ENCODE results near the gene RGS14.

RGS14 gene

GRCh38 chr5:177314376-177315342 lies 43.1 kb upstream of the RGS14 start:
- H3K4me3 ChIP-seq (ENCODE audit: insufficient read depth, low read length, poor library complexity, severe bottlenecking): no peak overlapping the region
- no peak overlapping the region for H3K27ac ChIP-seq (ENCODE audit: low read depth, low read length)
- H3K9me2 ChIP-seq (replicated peaks; ENCODE audit: insufficient read depth, low read length): no peaks in the 10 kb centered on the region
- H3K4me2 ChIP-seq (ENCODE audit: low read depth, low read length, poor library complexity, severe bottlenecking): no peak overlapping the region
- H2AFZ ChIP-seq (ENCODE audit: low read depth, low read length, severe bottlenecking): no peak overlapping the region
- peaks cover 6% of the 10 kb centered on the region; the same call in 1 of the 2 replicates for H4K20me1 ChIP-seq (ENCODE audit: low read depth, low read length)
- no peaks in the 10 kb centered on the region for H3K79me2 ChIP-seq (ENCODE audit: insufficient read depth, low read length)
- H3K27me3 ChIP-seq (ENCODE audit: low read length): no peaks in the 10 kb centered on the region
- H3K9ac ChIP-seq (ENCODE audit: low read length): no peak overlapping the region
- H3F3A ChIP-seq (ENCODE audit: insufficient read depth): peaks cover 22% of the 10 kb centered on the region
- no peaks in the 10 kb centered on the region for H3K36me3 ChIP-seq (ENCODE audit: low read length)
- H3K9me3 ChIP-seq (ENCODE audit: insufficient read depth, low read length): peaks cover 6% of the 10 kb centered on the region; the same call in 1 of the 2 replicates
- TF ChIP-seq CTCF (IDR thresholded peaks at IDR 0.05; ENCODE audit: insufficient read depth, low read length, poor library complexity, severe bottlenecking): no peak
- TF ChIP-seq EZH2phosphoT487 (conservative IDR thresholded peaks at IDR 0.05; ENCODE audit: low read length): no peak

GRCh38 chr5:177315411-177315810 lies 42.3 kb upstream of the RGS14 start:
- H4K20me1 ChIP-seq (ENCODE audit: low read depth, low read length): 0 out of 2 replicates have a peak, but pooled peaks cover 2% of the 10 kb centered on the region
- TF ChIP-seq EZH2phosphoT487 (conservative IDR thresholded peaks at IDR 0.05; ENCODE audit: low read length) (no peak), CTCF (IDR thresholded peaks at IDR 0.05; ENCODE audit: insufficient read depth, low read length, poor library complexity, severe bottlenecking) (no peak)

GRCh38 chr5:177316005-177316404 lies 41.7 kb upstream of the RGS14 start:
- H3K36me3 ChIP-seq (ENCODE audit: low read length): no peaks in the 10 kb centered on the region
- H3K9me2 ChIP-seq (replicated peaks; ENCODE audit: insufficient read depth, low read length): no peaks in the 10 kb centered on the region
- H4K20me1 ChIP-seq (ENCODE audit: low read depth, low read length): no peaks in the 10 kb centered on the region
- H3K9me3 ChIP-seq (ENCODE audit: insufficient read depth, low read length): peaks cover 7% of the 10 kb centered on the region; the same call in 1 of the 2 replicates
- no peak overlapping the region for H3K9ac ChIP-seq (ENCODE audit: low read length)
- no peaks in the 10 kb centered on the region for H3K27me3 ChIP-seq (ENCODE audit: low read length)
- H3K27ac ChIP-seq (ENCODE audit: low read depth, low read length): no peak overlapping the region
- no peak overlapping the region for H3K4me2 ChIP-seq (ENCODE audit: low read depth, low read length, poor library complexity, severe bottlenecking)
- no peaks in the 10 kb centered on the region for H3K79me2 ChIP-seq (ENCODE audit: insufficient read depth, low read length)
- peaks cover 9% of the 10 kb centered on the region; the same call in 1 of the 2 replicates for H3F3A ChIP-seq (ENCODE audit: insufficient read depth)
- no peak overlapping the region for H2AFZ ChIP-seq (ENCODE audit: low read depth, low read length, severe bottlenecking)
- no peak overlapping the region for H3K4me3 ChIP-seq (ENCODE audit: insufficient read depth, low read length, poor library complexity, severe bottlenecking)
- TF ChIP-seq CTCF (IDR thresholded peaks at IDR 0.05; ENCODE audit: insufficient read depth, low read length, poor library complexity, severe bottlenecking): no peak
- no peak for TF ChIP-seq EZH2phosphoT487 (conservative IDR thresholded peaks at IDR 0.05; ENCODE audit: low read length)

More at GRCh38 chr5:177315411-177315810, 42.3 kb upstream of the RGS14 start:
- Histone ChIP-seq H3K79me2 (ENCODE audit: insufficient read depth, low read length) (no peaks in the 10 kb centered on the region), H2AFZ (ENCODE audit: low read depth, low read length, severe bottlenecking) (no peak overlapping the region), H3K27me3 (ENCODE audit: low read length) (no peaks in the 10 kb centered on the region), H3K4me2 (ENCODE audit: low read depth, low read length, poor library complexity, severe bottlenecking) (no peak overlapping the region), H3K9me2 (replicated peaks; ENCODE audit: insufficient read depth, low read length) (no peaks in the 10 kb centered on the region), H3F3A (ENCODE audit: insufficient read depth) (peaks cover 14% of the 10 kb centered on the region), H3K36me3 (ENCODE audit: low read length) (no peaks in the 10 kb centered on the region), H3K9me3 (ENCODE audit: insufficient read depth, low read length) (peaks cover 7% of the 10 kb centered on the region; the same call in 1 of the 2 replicates), H3K4me3 (ENCODE audit: insufficient read depth, low read length, poor library complexity, severe bottlenecking) (no peak overlapping the region), H3K27ac (ENCODE audit: low read depth, low read length) (no peak overlapping the region), H3K9ac (ENCODE audit: low read length) (no peak overlapping the region)
